ENCODE results near the gene KCNT1. TPM values are rescaled to one million over a fixed set of nuclear protein-coding genes. Genes with fewer than 3 reads are reported as not detected.

KCNT1 gene
- not detected in 2 replicates for total RNA-seq

GRCh38 chr9:135701959-135702721 is at the start of gene KCNT1:
Gene KCNT1 (plus strand): TSS chr9:135702185. CDS start chr9:135702259, 74 bp downstream.

GRCh38 chr9:135662758-135663450 is 39.1 kb upstream of the KCNT1 start, which contains the start of gene LCN9:
Gene LCN9 (plus strand): TSS chr9:135663309. CDS start chr9:135663322, 13 bp downstream.

GRCh38 chr9:135699440-135699839 is 2.5 kb upstream of the KCNT1 start, which contains the start of gene SOHLH1:
Gene SOHLH1 (minus strand): TSS chr9:135699481. CDS start chr9:135699467, 14 bp downstream.

Other genes with a start within 250 kb of the KCNT1 start
- gene PPP1R26, start 222.4 kb upstream of the KCNT1 start, total RNA-seq: 7.6 and 7.9 TPM in 2 replicates
- 43.7 and 47.1 TPM in 2 replicates for gene MRPS2, start 201.5 kb upstream of the KCNT1 start, total RNA-seq
- not detected in 2 replicates for gene LCN1, start 180.7 kb upstream of the KCNT1 start, total RNA-seq
- gene OBP2A, start 156.1 kb upstream of the KCNT1 start, total RNA-seq: not detected in 2 replicates
- gene PAEP, start 140.4 kb upstream of the KCNT1 start, total RNA-seq: not detected in 2 replicates
- not detected in 2 replicates for gene GLT6D1, start 62.6 kb upstream of the KCNT1 start, total RNA-seq
- not detected in 2 replicates for gene LCN9, start 38.9 kb upstream of the KCNT1 start, total RNA-seq
- gene SOHLH1, start 2.7 kb upstream of the KCNT1 start, total RNA-seq: not detected in 2 replicates
- 18.7 and 22.9 TPM in 2 replicates for gene CAMSAP1, start 205.4 kb downstream of the KCNT1 start, total RNA-seq

Data from bronchus fibroblast of lung (primary cell).